Endothelial cell (in vitro differentiated cells): ENCODE results near the gene HSPA4. TPM values are rescaled to one million over a fixed set of nuclear protein-coding genes. Genes with fewer than 3 reads are reported as not detected.

Experiments
- DNase-seq: peaks from one replicate; pipeline ENCODE4 v3.0.0; 2021; ENCODE audit warnings: low spot score
- H3K27ac Mint-ChIP-seq: one replicate; pipeline ENCODE4 v1.8.0; 2021; ENCODE audit warnings: mixed read lengths, inconsistent platforms; ENCODE audit not compliant: unreplicated experiment
- H3K27me3 Mint-ChIP-seq: one replicate; pipeline ENCODE4 v1.8.0; 2021; ENCODE audit warnings: mild to moderate bottlenecking, moderate library complexity, mixed read lengths, inconsistent platforms; ENCODE audit not compliant: unreplicated experiment
- H3K36me3 Mint-ChIP-seq: one replicate; pipeline ENCODE4 v1.8.0; 2021; ENCODE audit warnings: mild to moderate bottlenecking, low read depth, mixed read lengths, inconsistent platforms; ENCODE audit not compliant: unreplicated experiment
- H3K4me1 Mint-ChIP-seq: one replicate; pipeline ENCODE4 v1.8.0; 2021; ENCODE audit warnings: mild to moderate bottlenecking, mixed read lengths, inconsistent platforms; ENCODE audit not compliant: unreplicated experiment
- H3K4me3 Mint-ChIP-seq: one replicate; pipeline ENCODE4 v1.8.0; 2021; ENCODE audit warnings: mild to moderate bottlenecking, mixed read lengths, inconsistent platforms; ENCODE audit not compliant: unreplicated experiment
- H3K9me3 Mint-ChIP-seq: one replicate; pipeline ENCODE4 v1.8.0; 2021; ENCODE audit warnings: mixed read lengths, inconsistent platforms; ENCODE audit not compliant: unreplicated experiment
- total RNA-seq: library from RNA; stranded (reverse); fragmentation: NEBNext Ultra II Directional; extraction: Animal tissue kit (Norgen Biotek cat#: 25700); gene quantifications from one replicate; pipeline ENCODE4 v1.2.1, GENCODE V29; 2021; ENCODE audit not compliant: unreplicated experiment
- TF ChIP-seq, protein P1 (sequence below): fragments of 200-600 bp; sonication (generic); IDR thresholded peaks from one replicate; pipeline ENCODE4 v1.5.0; 2021; ENCODE audit warnings: antibody characterized with exemption; ENCODE audit not compliant: unreplicated experiment

The HSPA4 gene
- total RNA-seq, 1 donor from 2014 or later: 162 TPM

DNA sequence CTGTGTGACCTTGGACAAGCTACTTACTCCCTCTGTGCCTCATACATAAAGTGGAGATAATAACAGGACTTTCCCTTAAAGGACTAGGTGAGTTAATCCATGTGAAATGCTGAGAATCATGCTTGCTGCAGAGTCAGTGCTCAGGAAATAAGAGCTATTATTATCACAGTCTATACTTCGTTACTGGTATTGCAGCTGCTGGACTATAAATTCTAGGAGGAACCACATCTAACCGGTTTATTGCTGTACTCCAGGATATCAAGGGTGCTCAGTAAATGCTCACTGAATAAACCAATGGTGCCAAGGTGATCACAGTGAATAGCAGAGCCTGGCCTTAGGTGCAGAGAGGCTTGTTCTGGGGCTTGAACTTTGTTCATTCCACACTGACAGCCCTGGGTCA lies 69.3 kb downstream of the HSPA4 start:
- no peak for DNase-seq
- H3K4me3 Mint-ChIP-seq: no peak overlapping the region
- H3K27ac Mint-ChIP-seq: no peak overlapping the region
- H3K4me1 Mint-ChIP-seq: peaks cover 6% of the 10 kb centered on the region
- peaks cover 5% of the 10 kb centered on the region for H3K27me3 Mint-ChIP-seq
- no peaks in the 10 kb centered on the region for H3K36me3 Mint-ChIP-seq
- TF ChIP-seq, protein P1, sequence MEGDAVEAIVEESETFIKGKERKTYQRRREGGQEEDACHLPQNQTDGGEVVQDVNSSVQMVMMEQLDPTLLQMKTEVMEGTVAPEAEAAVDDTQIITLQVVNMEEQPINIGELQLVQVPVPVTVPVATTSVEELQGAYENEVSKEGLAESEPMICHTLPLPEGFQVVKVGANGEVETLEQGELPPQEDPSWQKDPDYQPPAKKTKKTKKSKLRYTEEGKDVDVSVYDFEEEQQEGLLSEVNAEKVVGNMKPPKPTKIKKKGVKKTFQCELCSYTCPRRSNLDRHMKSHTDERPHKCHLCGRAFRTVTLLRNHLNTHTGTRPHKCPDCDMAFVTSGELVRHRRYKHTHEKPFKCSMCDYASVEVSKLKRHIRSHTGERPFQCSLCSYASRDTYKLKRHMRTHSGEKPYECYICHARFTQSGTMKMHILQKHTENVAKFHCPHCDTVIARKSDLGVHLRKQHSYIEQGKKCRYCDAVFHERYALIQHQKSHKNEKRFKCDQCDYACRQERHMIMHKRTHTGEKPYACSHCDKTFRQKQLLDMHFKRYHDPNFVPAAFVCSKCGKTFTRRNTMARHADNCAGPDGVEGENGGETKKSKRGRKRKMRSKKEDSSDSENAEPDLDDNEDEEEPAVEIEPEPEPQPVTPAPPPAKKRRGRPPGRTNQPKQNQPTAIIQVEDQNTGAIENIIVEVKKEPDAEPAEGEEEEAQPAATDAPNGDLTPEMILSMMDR: no peak
- no peaks in the 10 kb centered on the region for H3K9me3 Mint-ChIP-seq

DNA sequence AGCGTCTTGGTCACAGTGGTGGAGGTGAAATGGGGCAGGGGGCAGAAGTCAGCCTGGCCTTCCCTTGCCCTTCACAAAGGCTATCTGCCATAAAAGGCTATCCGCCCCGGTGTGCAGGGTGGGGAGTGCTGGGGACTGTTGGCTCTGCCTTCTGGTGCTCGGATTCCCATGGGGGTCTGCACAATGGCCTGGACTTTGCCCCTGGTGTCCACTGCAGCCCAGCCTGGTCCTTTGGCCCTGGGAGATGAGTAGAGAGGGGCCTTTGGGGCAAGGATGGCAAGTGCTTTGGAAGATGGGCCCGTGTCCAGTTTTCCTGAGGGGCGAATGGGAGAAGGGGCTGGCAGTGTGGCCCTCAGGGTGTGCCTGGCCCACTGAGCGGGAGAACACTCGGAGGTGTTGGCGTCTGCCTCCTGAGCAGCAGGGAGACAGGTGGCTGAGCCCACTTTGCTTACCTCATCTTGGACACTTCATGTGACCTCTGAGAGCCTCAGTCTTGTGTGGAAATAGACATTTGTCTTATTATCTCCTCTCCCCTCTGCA lies 69.9 kb downstream of the HSPA4 start:
- no peaks in the 10 kb centered on the region for H3K9me3 Mint-ChIP-seq
- peaks cover 5% of the 10 kb centered on the region for H3K27me3 Mint-ChIP-seq
- peaks cover 6% of the 10 kb centered on the region for H3K4me1 Mint-ChIP-seq
- TF ChIP-seq, protein P1: no peak
- H3K27ac Mint-ChIP-seq: no peak overlapping the region
- no peaks in the 10 kb centered on the region for H3K36me3 Mint-ChIP-seq
- H3K4me3 Mint-ChIP-seq: no peak overlapping the region
- DNase-seq: no peak

DNA sequence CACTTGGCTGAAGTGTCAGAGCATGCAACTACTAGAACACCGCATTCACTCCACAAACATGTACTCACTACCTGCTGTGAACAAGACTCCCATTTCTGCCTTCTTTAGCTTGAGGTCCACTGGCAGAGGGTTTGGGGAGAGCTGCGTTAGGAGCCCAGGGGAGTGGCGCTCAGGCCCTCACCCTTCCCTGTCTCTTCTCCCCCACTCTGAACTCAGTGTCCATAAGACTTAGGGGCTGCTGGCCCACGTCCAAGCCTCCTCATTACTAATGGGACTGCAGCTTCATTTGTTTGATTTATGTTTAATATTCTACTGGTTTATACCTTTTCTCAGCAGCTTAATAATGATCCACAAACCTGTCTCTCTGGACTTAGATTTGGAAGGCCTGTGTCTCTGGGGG lies 70.9 kb downstream of the HSPA4 start:
- H3K27ac Mint-ChIP-seq: no peak overlapping the region
- TF ChIP-seq, protein P1: no peak
- H3K9me3 Mint-ChIP-seq: no peaks in the 10 kb centered on the region
- peaks cover 5% of the 10 kb centered on the region for H3K27me3 Mint-ChIP-seq
- H3K36me3 Mint-ChIP-seq: no peaks in the 10 kb centered on the region
- H3K4me1 Mint-ChIP-seq: peaks cover 6% of the 10 kb centered on the region
- H3K4me3 Mint-ChIP-seq: no peak overlapping the region
- no peak for DNase-seq

DNA sequence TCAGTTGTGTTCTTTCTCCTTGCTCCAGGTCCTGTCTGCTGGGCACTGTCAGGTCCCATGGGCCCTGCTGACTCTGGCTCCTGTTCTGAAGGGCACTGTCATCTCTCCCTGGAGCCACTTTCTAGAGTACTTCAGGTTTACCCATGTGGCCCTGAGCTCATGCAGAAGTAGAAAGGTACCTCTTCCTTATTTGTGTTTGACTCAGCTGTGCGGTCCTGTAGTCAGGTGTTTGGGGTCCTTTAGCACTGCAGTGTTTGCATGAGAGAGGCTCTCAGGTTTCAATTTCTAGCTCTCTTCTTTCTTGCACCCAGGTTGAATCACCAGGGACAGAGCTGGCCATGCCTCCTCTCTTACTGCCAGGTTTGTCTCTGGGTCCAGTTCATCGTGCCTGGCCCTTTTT lies 71.5 kb downstream of the HSPA4 start:
- peaks cover 6% of the 10 kb centered on the region for H3K4me1 Mint-ChIP-seq
- no peak overlapping the region for H3K4me3 Mint-ChIP-seq
- H3K27ac Mint-ChIP-seq: no peak overlapping the region
- no peaks in the 10 kb centered on the region for H3K36me3 Mint-ChIP-seq
- TF ChIP-seq, protein P1: no peak
- no peak for DNase-seq
- H3K9me3 Mint-ChIP-seq: no peaks in the 10 kb centered on the region
- peaks cover 6% of the 10 kb centered on the region for H3K27me3 Mint-ChIP-seq

DNA sequence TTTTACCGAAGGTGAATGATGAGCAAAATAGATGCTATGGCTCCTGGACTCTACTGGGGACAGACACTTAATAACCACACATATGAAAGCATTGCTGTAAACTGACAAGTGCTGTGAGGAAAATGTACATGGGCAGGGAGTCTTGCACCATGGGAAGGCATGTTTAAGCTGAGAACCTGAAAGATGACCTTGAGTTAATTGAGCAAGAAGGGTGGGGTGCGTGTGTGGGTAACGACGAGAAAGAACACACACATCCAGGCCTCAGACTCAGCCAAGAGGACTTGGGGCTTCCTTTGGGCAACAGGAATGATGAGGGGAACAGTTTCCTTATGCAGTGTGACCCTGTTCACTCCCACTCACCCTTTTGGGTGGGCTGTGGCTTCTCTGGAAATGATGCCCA lies 73.1 kb downstream of the HSPA4 start:
- TF ChIP-seq, protein P1: no peak
- Mint-ChIP-seq H3K27ac (no peak overlapping the region), H3K36me3 (no peaks in the 10 kb centered on the region), H3K4me3 (no peak overlapping the region), H3K4me1 (peaks cover 7% of the 10 kb centered on the region), H3K9me3 (no peaks in the 10 kb centered on the region), H3K27me3 (peaks cover 8% of the 10 kb centered on the region)
- no peak for DNase-seq
